ENCODE data around the gene HAPSTR1.

Gene HAPSTR1

DNA sequence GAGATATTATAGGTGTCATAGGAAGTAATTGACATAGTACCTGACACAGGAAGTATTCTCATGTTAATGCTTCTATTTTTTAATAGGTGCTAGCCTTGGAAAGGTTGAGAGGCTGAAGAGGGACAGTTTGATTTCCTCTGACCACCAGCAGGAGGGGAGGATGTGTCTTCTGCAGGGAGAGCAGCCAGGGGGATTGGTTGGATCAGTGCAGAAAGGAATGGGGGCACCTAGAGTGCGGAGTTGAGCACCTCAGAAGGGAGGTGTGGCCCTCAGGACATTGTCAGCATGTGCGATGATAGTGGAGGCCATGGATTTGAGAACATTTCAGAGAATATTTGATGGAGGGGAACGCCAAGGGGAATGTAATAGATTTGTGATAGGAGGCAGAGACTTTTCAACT, 23.4 kb downstream of the HAPSTR1 start:
- DNase-seq (ENCODE audit: low spot score): no peak
- TF ChIP-seq CTCF (IDR thresholded peaks at IDR 0.05; ENCODE audit: extremely low read depth, missing control alignments): no peak

GRCh38 chr16:9115277-9115676, 23.8 kb downstream of the HAPSTR1 start:
- no peak for TF ChIP-seq CTCF (IDR thresholded peaks at IDR 0.05; ENCODE audit: extremely low read depth, missing control alignments)

GRCh38 chr16:9116141-9116540, 24.7 kb downstream of the HAPSTR1 start:
- DNase-seq (ENCODE audit: low spot score): no peak
- TF ChIP-seq CTCF (IDR thresholded peaks at IDR 0.05; ENCODE audit: extremely low read depth, missing control alignments): no peak

More at GRCh38 chr16:9115277-9115676, 23.8 kb downstream of the HAPSTR1 start:
- no peak for DNase-seq (ENCODE audit: low spot score)

DNA sequence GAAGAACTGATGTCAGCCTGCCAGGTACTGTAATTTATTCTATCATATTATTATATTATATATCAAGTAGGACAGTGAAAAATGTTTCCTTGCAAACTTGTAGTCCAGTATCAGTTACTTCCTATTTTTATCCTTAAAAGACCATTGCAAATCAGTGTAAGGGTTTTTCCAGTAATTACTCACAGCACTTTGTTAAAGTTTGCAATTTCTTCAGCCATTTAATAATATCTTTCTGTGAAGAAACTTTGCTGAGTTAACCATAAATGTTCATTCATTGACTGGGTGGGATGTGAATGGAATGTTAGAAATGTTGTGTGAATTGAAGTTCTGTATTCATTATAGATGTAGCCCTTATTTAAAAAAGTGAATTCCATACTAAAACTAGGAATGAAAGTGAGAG, 26.7 kb downstream of the HAPSTR1 start:
- DNase-seq (ENCODE audit: low spot score): no peak
- TF ChIP-seq CTCF (IDR thresholded peaks at IDR 0.05; ENCODE audit: extremely low read depth, missing control alignments): no peak

DNA sequence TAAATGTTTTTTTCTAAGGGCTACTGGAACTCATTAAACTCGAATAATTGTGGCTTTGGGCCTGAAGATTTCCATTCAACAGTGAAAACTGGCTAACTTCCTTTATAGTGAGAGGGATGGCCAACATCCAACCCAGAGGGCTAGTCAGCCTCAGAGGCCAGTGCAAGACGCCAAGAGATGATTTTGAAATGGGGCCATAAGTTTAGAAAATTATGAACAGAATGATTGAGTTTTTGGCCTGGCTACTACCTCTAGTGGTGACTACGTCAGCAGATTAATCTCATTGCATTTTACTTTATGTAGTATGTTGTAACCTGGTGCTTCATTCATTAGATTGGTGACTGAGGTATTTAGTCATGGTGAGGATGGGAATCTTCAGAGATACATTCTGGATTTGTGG, 28.4 kb downstream of the HAPSTR1 start:
- TF ChIP-seq CTCF (IDR thresholded peaks at IDR 0.05; ENCODE audit: extremely low read depth, missing control alignments): no peak
- no peak for DNase-seq (ENCODE audit: low spot score)

GRCh38 chr16:9122342-9122741, 30.9 kb downstream of the HAPSTR1 start:
- no peak for TF ChIP-seq CTCF (IDR thresholded peaks at IDR 0.05; ENCODE audit: extremely low read depth, missing control alignments)
- no peak for DNase-seq (ENCODE audit: low spot score)

- TF ChIP-seq CTCF (IDR thresholded peaks at IDR 0.05; ENCODE audit: extremely low read depth, missing control alignments): no peak
- no peak for DNase-seq (ENCODE audit: low spot score)
Measured at GRCh38 chr16:9122969-9123368, 31.5 kb downstream of the HAPSTR1 start.
